HepG2 (cell line): ENCODE results near the gene LRIG1.

Source experiments
- ATM ChIP-seq: fragments of 450-650 bp; IDR thresholded peaks from 2 replicates; pipeline ENCODE4 v1.7.1; 2017; ENCODE audit warnings: mild to moderate bottlenecking, borderline replicate concordance
- CTCF ChIP-seq: sonication (generic); formaldehyde crosslinking; IDR thresholded peaks from 2 replicates; pipeline ENCODE4 v1.5.0; 2020; ENCODE audit warnings: mild to moderate bottlenecking, missing genetic modification reagents, moderate library complexity
- POLR2A ChIP-seq, 2 experiments: IDR thresholded peaks; 2 replicates each; pipeline ENCODE4 v1.6.1; 2011; ENCODE audit warnings: low read depth in 2 of 2, low read length in 2 of 2, mild to moderate bottlenecking in 1 of 2, moderate library complexity in 1 of 2; ENCODE audit not compliant: insufficient read depth in 1 of 2
- ZBTB21 ChIP-seq: sonication (generic); formaldehyde crosslinking; IDR thresholded peaks from 2 replicates; pipeline ENCODE4 v1.4.0; 2020; ENCODE audit warnings: missing genetic modification reagents
- TF ChIP-seq, protein P1 (sequence below): sonication (generic); formaldehyde crosslinking; IDR thresholded peaks from 2 replicates; pipeline ENCODE4 v1.4.0; 2020; ENCODE audit warnings: missing genetic modification reagents
- TF ChIP-seq, protein P2 (sequence below): sonication (generic); formaldehyde crosslinking; IDR thresholded peaks from 2 replicates; pipeline ENCODE4 v1.4.0; 2020; ENCODE audit warnings: missing genetic modification reagents, borderline replicate concordance
- TF ChIP-seq, protein P3 (sequence below): sonication (generic); formaldehyde crosslinking; IDR thresholded peaks from 2 replicates; pipeline ENCODE4 v1.8.0; 2023; ENCODE audit warnings: mild to moderate bottlenecking, missing genetic modification reagents

DNA sequence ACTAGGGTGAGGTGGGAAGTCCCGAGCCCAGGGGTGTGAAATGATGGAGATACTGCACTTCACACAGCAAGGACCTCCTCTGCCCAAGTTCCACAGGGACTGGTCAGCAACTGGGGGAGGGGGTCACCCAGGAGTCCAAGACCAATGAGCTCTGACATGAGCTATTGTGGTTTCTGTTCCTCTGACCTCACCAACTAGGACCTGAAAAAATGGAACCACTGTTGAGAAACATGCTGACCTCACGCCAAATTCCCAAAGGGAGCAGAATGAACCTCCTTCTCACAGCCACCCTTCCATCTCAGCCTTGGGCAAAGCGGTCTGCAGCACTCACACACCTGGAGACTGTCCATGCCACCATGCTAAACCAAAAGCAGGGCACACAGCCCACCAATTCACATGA, 69.3 kb downstream of the LRIG1 start:
- TF ChIP-seq CTCF (no peak), ATM (no peak), POLR2A (IDR thresholded peaks at IDR 0.05; ENCODE audit: insufficient read depth in 1 of 2, low read depth in 2 of 2, low read length in 2 of 2) (no peak), ZBTB21 (no peak)
- TF ChIP-seq, protein P1, sequence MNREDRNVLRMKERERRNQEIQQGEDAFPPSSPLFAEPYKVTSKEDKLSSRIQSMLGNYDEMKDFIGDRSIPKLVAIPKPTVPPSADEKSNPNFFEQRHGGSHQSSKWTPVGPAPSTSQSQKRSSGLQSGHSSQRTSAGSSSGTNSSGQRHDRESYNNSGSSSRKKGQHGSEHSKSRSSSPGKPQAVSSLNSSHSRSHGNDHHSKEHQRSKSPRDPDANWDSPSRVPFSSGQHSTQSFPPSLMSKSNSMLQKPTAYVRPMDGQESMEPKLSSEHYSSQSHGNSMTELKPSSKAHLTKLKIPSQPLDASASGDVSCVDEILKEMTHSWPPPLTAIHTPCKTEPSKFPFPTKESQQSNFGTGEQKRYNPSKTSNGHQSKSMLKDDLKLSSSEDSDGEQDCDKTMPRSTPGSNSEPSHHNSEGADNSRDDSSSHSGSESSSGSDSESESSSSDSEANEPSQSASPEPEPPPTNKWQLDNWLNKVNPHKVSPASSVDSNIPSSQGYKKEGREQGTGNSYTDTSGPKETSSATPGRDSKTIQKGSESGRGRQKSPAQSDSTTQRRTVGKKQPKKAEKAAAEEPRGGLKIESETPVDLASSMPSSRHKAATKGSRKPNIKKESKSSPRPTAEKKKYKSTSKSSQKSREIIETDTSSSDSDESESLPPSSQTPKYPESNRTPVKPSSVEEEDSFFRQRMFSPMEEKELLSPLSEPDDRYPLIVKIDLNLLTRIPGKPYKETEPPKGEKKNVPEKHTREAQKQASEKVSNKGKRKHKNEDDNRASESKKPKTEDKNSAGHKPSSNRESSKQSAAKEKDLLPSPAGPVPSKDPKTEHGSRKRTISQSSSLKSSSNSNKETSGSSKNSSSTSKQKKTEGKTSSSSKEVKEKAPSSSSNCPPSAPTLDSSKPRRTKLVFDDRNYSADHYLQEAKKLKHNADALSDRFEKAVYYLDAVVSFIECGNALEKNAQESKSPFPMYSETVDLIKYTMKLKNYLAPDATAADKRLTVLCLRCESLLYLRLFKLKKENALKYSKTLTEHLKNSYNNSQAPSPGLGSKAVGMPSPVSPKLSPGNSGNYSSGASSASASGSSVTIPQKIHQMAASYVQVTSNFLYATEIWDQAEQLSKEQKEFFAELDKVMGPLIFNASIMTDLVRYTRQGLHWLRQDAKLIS (CRISPR knock-in tag), result no peak
- TF ChIP-seq, protein P2, sequence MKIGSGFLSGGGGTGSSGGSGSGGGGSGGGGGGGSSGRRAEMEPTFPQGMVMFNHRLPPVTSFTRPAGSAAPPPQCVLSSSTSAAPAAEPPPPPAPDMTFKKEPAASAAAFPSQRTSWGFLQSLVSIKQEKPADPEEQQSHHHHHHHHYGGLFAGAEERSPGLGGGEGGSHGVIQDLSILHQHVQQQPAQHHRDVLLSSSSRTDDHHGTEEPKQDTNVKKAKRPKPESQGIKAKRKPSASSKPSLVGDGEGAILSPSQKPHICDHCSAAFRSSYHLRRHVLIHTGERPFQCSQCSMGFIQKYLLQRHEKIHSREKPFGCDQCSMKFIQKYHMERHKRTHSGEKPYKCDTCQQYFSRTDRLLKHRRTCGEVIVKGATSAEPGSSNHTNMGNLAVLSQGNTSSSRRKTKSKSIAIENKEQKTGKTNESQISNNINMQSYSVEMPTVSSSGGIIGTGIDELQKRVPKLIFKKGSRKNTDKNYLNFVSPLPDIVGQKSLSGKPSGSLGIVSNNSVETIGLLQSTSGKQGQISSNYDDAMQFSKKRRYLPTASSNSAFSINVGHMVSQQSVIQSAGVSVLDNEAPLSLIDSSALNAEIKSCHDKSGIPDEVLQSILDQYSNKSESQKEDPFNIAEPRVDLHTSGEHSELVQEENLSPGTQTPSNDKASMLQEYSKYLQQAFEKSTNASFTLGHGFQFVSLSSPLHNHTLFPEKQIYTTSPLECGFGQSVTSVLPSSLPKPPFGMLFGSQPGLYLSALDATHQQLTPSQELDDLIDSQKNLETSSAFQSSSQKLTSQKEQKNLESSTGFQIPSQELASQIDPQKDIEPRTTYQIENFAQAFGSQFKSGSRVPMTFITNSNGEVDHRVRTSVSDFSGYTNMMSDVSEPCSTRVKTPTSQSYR (CRISPR knock-in tag), result no peak
- TF ChIP-seq, protein P3, sequence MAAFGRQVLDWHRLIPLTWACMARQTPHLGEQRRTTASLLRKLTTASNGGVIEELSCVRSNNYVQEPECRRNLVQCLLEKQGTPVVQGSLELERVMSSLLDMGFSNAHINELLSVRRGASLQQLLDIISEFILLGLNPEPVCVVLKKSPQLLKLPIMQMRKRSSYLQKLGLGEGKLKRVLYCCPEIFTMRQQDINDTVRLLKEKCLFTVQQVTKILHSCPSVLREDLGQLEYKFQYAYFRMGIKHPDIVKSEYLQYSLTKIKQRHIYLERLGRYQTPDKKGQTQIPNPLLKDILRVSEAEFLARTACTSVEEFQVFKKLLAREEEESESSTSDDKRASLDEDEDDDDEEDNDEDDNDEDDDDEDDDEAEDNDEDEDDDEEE (CRISPR knock-in tag), result no peak
